ENCODE results near the gene CNTROB.

The CNTROB gene

DNA sequence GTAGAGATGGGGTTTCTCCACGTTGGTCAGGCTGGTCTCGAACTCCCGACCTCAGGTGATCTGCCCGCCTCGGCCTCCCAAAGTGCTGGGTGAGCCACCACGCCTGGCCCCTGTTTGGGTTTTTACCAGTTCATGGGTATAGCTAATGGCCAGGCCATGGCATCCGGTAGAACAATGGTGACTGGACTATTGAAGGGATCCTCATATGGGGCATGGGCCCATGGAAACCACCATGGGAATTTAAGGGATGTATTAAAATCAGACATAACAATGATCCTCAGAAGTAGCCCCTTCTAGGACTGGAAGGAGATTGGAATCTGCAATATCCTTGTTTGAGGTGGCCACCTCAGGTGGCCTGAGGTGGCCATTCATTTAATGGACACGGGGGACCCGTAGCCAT lies 52.9 kb downstream of the CNTROB start:
- DNase-seq (ENCODE audit: low read depth in 2 of 2), result no peak

DNA sequence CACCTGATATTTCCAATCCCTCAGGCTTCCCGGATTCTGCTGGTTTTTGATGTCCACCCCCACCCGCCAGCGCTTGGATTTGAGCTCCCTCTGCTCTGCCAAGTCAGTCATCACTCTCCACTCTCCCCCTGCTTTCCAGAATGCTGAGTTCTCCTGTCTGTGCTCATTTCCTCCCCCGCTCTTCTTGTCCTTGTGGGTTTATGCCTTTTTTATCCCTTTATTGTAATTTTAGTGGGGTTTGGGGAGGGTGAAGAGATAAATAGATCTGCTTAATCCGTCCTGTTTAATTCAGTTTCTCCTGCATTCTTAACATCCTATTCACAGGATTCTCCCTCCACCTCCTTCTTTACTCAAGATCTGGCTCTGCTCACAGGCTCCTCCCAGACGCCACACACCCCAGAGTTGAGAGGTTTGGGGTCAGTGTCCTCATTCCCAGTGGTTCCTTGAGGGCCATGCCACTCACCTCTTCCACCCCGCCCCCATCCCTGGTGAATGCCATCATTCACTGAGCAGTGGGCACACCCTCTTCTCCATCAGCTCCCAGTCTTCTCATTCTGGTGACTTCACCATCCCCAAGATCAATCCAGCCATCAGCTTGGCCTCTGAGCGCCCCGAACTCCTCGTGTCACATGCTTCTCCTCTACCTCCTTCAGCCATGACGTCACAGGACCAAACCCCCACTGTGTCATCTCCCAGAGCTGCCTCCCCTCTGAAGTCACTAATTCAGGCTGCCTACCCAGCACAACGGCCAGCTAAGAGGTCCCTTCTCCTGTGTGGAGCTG lies 55.3 kb downstream of the CNTROB start:
- no peak for DNase-seq (ENCODE audit: low read depth in 2 of 2)

DNA sequence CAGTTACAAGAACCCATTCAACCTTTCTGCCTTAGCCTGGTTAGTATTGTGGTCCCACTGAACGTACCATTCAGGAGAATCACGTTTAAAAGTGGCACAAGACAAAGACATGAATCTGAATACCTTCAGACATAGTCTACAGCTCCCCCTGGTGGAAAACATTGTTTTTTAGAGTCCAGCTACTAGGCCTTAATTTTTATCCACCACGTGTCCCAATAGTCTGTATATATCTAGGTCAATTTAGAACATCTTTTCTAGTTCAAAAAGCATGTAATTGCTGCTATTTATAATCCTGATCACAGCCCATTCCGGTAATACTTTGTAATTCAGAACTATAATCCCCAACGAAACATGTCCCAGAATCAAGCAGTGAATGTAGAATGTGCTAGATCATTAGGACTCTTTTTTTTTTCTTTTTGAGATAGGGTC lies 56.8 kb downstream of the CNTROB start:
- peak in 1 of 2 donors; percentile 35 for DNase-seq (ENCODE audit: low read depth in 2 of 2)

DNA sequence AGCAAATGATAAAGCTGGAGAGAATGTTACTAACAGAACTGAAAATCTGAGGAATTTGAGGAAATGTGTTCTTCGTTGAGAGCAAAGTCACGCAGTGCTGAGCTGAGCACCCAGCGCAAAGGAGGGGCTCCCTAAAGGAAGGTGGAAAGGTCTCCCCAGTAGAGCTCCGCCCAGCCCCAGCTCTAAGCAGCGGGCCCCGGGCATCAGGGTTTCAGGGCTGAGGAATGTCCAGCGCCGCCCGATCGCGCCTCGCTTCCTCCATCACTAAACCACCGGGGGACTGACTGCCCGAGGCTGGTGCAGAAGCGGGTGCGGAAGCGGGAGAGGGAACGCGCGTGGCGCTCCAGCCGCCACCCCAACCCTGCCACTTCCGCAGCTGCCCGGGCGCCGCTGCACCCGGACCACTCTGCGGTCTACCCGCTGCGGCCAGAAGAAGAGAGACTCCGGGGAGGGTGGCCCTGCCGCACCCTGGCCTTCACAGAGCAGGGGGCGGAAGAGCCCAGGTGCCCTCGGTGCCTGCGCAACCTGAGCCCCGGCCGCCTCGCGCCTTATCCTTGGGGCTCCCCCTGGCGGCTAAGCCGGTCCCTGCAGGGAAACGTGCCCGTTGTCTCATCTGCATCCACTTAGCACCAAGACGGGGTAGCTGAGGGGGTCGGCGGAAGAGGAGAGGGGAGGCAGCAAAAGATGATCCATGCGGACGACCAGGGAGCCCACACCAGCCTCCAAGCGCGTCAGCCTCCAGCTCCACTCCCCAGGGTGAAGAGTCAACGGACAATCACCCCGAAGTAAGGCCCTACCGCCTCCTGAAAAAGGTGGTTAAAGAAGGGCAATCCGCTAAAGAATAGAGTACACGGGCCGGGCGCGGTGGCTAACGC lies 58.0 kb downstream of the CNTROB start:
- peak; percentile 87 to 98 for DNase-seq (ENCODE audit: low read depth in 2 of 2)

GRCh38 chr17:7992516-7992915 lies 60.5 kb downstream of the CNTROB start:
- DNase-seq (ENCODE audit: low read depth in 2 of 2), result no peak

DNA sequence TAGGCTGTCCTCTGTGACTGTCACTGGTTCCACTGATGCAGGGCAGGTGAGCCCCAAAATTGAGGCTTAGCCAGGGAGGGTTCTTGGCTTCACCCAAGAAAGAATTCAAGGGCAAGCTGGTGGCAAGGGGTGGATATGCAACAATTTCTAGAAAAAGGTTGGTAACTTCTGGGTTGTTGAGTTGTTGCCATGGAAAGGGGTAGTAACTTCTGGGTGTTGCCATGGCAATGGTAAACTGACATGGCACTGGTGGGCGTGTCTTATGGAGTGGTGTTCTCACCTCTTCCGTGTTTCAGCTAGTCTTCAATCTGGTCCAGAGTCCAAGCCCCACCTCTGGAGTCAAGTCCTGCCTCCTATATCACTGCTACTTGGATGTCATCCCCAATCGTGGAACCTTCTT lies 60.9 kb downstream of the CNTROB start:
- no peak for DNase-seq (ENCODE audit: low read depth in 2 of 2)

DNA sequence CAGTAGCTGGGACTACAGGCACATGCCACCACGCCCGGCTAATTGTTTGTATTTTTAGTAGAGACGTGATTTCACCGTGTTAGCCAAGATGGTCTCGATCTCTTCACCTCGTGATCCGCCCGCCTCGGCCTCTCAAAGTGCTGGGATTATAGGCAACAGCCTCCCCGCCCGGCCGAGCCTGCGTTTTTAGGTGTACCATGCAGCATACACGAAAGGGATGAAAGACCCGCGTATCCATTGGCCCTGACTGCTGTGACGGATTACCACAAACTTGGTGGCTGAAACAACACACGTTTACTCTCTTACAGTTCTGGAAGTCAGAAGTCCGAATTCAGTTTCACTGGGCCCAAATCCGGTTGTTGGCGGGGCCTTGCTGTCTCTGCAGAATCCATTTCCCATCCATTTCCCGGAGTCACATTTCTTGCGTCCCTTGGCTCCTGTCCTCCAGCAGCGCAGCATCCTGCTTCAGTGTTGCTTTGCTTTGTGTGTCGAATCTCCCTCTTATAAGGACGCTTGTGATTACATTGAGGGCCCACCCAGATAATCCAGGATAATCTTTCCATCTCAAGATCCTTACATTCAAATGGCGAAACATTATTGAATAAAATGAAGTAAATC lies 62.1 kb downstream of the CNTROB start:
- no peak for DNase-seq (ENCODE audit: low read depth in 2 of 2)

- no peak for DNase-seq (ENCODE audit: low read depth in 2 of 2)
Measured at GRCh38 chr17:7995724-7996123, 63.7 kb downstream of the CNTROB start.

DNA sequence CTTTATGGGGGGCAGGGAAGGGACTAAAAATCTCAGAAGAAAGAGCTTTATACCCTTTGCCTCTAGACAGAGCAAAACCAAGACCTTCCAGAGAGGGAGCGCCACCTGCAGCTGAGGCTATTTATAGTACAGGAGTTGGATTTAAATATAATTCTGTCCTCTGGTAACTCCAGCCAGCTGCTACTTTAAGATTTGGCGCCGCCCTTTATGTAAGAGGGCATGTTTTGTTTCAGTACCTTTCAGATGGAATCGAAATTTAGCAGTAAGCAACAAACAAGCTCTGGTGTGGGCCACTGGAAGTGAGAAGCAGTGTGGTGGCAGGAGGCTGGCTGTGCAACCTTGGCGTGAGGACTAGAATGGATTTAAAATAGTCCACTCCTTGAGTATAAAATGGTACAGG lies 65.2 kb downstream of the CNTROB start:
- no peak for DNase-seq (ENCODE audit: low read depth in 2 of 2)

All from stimulated activated CD4-positive, alpha-beta T cell treated with anti-CD3 and anti-CD28 coated beads, Interleukin-4, amount 100 ng/mL, for 48 hours (primary cell).